Mucosa of stomach (tissue), 1 donor: ENCODE measurements around the gene FAM168A.
A peak's percentile ranks its signal among the peaks of the same experiment; 100 is the strongest.

Experiments used
- H3K27me3 ChIP-seq: one replicate; pipeline ENCODE4 v1.7.0; 2013; ENCODE audit warnings: mild to moderate bottlenecking, low read length; ENCODE audit not compliant: control insufficient read depth, insufficient read depth
- H3K36me3 ChIP-seq: one replicate; pipeline ENCODE4 v1.7.0; 2013; ENCODE audit warnings: low read length; ENCODE audit not compliant: control insufficient read depth, insufficient read depth
- H3K4me1 ChIP-seq: one replicate; pipeline ENCODE4 v1.7.0; 2013; ENCODE audit warnings: mild to moderate bottlenecking, low read length; ENCODE audit not compliant: control insufficient read depth, insufficient read depth
- H3K4me3 ChIP-seq: one replicate; pipeline ENCODE4 v1.7.0; 2013; ENCODE audit warnings: low read length
- H3K9ac ChIP-seq: one replicate; pipeline ENCODE4 v1.7.0; 2013; ENCODE audit warnings: mild to moderate bottlenecking, low read length, moderate library complexity
- H3K9me3 ChIP-seq: one replicate; pipeline ENCODE4 v1.7.0; 2013; ENCODE audit warnings: mild to moderate bottlenecking, low read length, moderate library complexity; ENCODE audit not compliant: control insufficient read depth
- donor health status: Pancreatic carcinoma.

FAM168A gene

DNA sequence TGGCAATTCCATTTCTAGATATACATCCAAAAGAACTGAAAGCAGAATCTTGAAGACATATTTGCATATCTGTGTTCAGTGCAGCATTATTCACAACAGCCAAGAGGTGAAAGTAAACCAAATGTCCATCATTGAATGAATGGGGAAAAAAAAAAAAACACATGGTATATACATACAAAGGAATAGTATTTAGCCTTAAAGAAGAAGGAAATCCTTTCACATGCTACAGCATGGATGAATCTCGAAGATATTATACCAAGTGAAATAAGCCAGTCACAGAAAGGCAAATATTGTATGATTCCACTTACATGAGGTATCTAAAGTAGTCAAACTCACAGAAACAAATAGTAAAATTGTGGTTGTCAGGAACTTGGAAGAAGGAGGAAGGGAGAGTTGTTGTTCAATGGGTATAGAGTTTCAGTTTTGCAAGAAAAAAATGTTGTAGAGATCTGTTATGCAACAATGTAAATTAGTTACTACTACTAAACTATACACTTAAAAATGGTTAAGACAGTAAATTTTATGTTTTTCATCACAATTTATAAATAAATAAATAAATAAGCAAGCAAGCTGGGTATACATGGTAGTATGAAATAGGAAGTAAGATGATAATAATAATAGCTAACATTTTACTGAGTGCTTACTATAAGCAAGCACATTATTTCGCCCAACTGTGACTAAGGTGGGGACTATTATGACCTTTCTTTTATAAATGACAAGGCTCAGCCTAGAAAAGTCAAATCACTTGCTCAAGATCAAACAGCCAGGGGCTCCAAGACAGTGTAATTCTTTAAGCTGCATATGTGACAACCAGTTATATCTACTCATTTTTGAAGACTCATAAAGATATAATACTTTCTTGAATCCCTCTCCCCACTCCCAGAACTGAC lies 50.0 kb downstream of the FAM168A start:
- no peaks in the 10 kb centered on the region for H3K9me3 ChIP-seq
- no peak overlapping the region for H3K9ac ChIP-seq
- no peaks in the 10 kb centered on the region for H3K4me1 ChIP-seq
- H3K27me3 ChIP-seq = no peaks in the 10 kb centered on the region
- no peaks in the 10 kb centered on the region for H3K36me3 ChIP-seq
- H3K4me3 ChIP-seq = no peak overlapping the region

DNA sequence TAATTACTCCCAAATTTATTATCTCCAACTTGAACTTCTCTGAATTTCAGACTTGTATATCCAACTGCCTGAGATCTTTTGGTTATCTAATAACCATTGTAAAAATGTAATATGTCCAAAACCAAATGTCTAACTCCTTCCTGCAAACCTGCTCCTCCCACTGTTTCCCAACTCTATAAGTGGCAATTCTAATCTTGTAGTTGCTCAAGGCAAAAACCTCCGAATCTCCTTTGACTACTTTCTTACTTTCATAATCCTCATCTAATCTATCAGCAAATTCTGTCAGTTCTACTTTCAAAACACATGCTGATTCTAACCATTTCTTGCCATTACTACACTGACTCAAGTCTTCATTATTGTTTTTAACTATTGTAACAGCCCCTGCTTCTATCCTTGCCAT lies 55.7 kb downstream of the FAM168A start:
- H3K9me3 ChIP-seq = no peaks in the 10 kb centered on the region

GRCh38 chr11:73539506-73540084 lies 58.3 kb downstream of the FAM168A start:
- H3K27me3 ChIP-seq = no peaks in the 10 kb centered on the region
- H3K36me3 ChIP-seq = no peaks in the 10 kb centered on the region
- no peaks in the 10 kb centered on the region for H3K9me3 ChIP-seq
- H3K4me3 ChIP-seq = no peak overlapping the region
- no peaks in the 10 kb centered on the region for H3K4me1 ChIP-seq
- H3K9ac ChIP-seq = no peak overlapping the region

More for the DNA sequence above, 55.7 kb downstream of the FAM168A start:
- Histone ChIP-seq H3K27me3 (no peaks in the 10 kb centered on the region), H3K4me3 (no peak overlapping the region), H3K4me1 (no peaks in the 10 kb centered on the region), H3K36me3 (no peaks in the 10 kb centered on the region), H3K9ac (no peak overlapping the region)

GRCh38 chr11:73538381-73538872 lies 59.5 kb downstream of the FAM168A start:
- no peaks in the 10 kb centered on the region for H3K9me3 ChIP-seq
- no peaks in the 10 kb centered on the region for H3K36me3 ChIP-seq
- no peaks in the 10 kb centered on the region for H3K27me3 ChIP-seq
- H3K9ac ChIP-seq = no peak overlapping the region
- H3K4me3 ChIP-seq = no peak overlapping the region
- H3K4me1 ChIP-seq = no peaks in the 10 kb centered on the region

- no peak overlapping the region for H3K9ac ChIP-seq
- no peaks in the 10 kb centered on the region for H3K9me3 ChIP-seq
- H3K4me1 ChIP-seq = no peaks in the 10 kb centered on the region
- no peaks in the 10 kb centered on the region for H3K27me3 ChIP-seq
- H3K36me3 ChIP-seq = no peaks in the 10 kb centered on the region
- no peak overlapping the region for H3K4me3 ChIP-seq
Measured at GRCh38 chr11:73537969-73538368, 59.9 kb downstream of the FAM168A start.

DNA sequence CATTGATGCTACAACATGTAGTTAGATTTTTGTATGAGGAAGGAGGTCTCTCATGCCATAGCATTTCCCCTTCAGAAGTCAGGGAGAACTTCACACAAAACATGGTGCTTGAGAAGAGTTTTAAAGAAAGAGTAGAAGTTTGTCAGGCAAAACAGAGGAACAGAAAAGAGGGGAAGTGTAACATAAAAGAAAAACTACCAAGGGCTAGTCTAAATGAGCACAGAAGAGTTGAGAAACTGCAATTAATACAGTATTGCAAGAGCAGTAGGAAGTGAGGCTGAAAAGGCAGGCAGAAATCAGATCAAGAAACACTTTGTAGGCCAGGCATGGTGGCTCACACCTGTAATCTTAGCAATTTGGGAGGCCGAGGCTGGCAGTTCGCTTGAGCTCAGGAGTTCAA lies 61.0 kb downstream of the FAM168A start:
- Histone ChIP-seq H3K9ac (no peak overlapping the region), H3K9me3 (no peaks in the 10 kb centered on the region), H3K27me3 (no peaks in the 10 kb centered on the region), H3K4me1 (no peaks in the 10 kb centered on the region), H3K4me3 (no peak overlapping the region), H3K36me3 (no peaks in the 10 kb centered on the region)

DNA sequence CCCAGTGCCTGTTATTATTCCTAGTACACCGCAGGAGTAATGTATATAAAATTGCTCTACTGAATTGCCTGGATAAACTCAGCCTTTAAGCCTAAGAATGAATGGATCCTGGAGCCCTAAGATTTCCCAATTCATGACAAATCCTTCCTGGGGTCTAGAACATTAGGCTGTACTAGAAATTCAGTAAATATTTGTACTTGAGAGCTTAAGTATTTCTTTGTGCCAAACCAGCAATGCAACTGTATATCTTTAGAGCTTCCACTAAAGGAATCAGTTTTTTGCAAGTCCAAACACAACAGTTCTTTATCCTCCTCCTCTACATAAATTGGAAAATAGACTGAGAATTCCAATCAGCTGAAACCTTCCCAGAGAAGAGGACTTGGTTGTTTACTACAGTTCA lies 65.6 kb downstream of the FAM168A start:
- Histone ChIP-seq H3K36me3 (no peaks in the 10 kb centered on the region), H3K4me3 (no peak overlapping the region), H3K27me3 (no peaks in the 10 kb centered on the region), H3K4me1 (peaks cover 10% of the 10 kb centered on the region), H3K9ac (no peak overlapping the region), H3K9me3 (no peaks in the 10 kb centered on the region)

DNA sequence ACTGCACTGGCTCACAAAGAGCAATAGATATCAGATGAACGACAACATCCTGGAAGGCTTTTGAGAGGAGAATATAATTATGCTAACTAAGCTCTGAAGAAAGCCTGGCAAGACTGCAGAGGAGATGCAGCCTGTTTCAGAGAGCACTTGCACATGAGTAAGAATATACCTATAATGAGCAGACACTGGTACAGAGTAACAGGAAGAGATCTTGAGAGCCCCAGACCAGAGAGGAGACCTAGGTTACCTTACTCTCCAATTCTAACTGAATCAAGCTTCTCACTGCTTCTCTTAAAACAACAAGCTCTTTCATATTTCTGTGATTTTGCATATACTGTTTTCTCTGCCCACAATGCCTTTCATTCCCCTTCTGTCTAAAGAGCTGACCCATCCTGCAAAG lies 66.5 kb downstream of the FAM168A start:
- Histone ChIP-seq H3K9me3 (no peaks in the 10 kb centered on the region), H3K9ac (no peak overlapping the region), H3K4me3 (no peak overlapping the region), H3K36me3 (no peaks in the 10 kb centered on the region), H3K4me1 (peaks cover 10% of the 10 kb centered on the region), H3K27me3 (no peaks in the 10 kb centered on the region)

DNA sequence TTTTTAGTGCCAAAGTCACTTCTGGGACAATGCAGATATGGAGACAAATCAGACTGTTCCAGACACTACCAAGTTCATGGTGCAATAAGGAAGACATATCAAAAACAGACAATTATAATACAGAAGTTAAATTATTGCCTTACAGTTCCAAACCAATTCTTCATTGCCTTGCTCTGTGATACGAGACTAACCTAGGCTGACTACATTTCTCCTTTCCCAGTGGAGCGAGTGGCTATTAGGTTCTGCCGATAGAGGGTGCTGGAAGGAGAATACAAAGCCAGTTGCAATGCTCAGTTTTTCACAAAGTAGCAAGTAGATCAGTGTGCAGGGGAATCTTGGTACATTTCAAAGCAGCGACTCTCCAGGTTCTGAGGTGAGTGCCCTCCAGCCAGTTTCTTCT lies 67.8 kb downstream of the FAM168A start:
- peaks cover 10% of the 10 kb centered on the region for H3K4me1 ChIP-seq
- H3K27me3 ChIP-seq = no peaks in the 10 kb centered on the region
- H3K9me3 ChIP-seq = no peaks in the 10 kb centered on the region
- no peaks in the 10 kb centered on the region for H3K36me3 ChIP-seq
- H3K4me3 ChIP-seq = no peak overlapping the region
- no peak overlapping the region for H3K9ac ChIP-seq

- Histone ChIP-seq H3K9me3 (no peaks in the 10 kb centered on the region), H3K4me1 (peaks cover 10% of the 10 kb centered on the region), H3K36me3 (no peaks in the 10 kb centered on the region), H3K27me3 (no peaks in the 10 kb centered on the region), H3K9ac (peak overlapping the region; percentile 62), H3K4me3 (no peak overlapping the region)
Measured at GRCh38 chr11:73529204-73529530, 68.7 kb downstream of the FAM168A start.

DNA sequence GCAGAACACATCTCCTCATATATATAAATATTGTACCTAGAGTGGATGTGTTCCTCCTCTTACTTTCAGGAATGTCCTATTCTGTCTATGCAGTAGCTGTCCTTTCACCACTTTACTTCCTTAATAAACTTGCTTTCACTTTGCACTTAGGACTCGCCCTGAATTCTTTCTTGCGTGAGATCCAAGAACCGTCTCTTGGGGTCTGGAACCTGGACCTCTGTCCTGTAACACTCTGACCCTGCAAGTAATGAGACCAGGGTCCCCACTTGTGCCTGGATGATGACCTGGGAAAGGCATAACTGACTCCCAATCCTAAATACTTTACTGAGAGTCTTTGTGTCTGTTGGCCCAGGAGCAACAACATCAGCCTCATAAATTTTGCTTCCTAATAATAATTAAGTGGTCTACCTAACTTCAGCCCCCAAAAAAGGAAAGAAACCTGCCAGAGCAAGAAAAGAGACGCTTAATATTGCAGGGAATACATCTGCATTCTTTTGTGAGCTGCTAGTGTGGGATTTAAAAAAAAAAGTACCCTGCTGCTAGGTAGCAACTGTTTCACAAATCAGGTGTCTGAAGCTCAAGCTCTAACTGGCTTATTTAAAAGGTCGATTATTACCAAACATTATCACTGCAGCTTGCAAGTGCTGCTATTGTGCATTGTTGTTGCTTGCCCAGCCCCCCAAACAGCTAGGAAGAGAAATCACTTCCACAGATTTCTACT lies 69.3 kb downstream of the FAM168A start:
- Histone ChIP-seq H3K9ac (peak overlapping the region; percentile 62), H3K4me1 (peaks cover 10% of the 10 kb centered on the region), H3K27me3 (no peaks in the 10 kb centered on the region), H3K36me3 (no peaks in the 10 kb centered on the region), H3K9me3 (no peaks in the 10 kb centered on the region), H3K4me3 (peak overlapping the region; percentile 32)

DNA sequence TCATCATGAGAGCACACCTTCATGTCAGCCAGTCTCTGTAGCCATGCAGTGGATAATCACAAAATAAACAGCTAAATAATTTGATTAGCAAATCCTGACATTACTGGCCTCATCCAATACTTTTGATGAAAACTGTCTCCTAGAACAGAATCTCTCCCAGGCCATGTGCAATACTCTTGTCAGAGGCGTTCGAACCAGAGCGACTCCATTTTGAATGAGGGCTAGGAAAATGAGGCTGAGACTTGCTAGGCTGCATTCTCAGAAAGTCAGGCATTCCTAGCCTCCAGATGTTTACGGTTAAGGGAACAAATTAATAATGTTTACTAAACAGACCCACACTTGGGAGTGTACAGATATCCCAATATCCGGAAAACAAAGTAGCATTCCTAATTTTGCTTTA lies 69.9 kb downstream of the FAM168A start:
- Histone ChIP-seq H3K4me3 (no peak overlapping the region), H3K36me3 (no peaks in the 10 kb centered on the region), H3K9me3 (no peaks in the 10 kb centered on the region), H3K27me3 (no peaks in the 10 kb centered on the region), H3K9ac (no peak overlapping the region), H3K4me1 (peaks cover 10% of the 10 kb centered on the region)
